Endothelial cell of umbilical vein (primary cell): ENCODE results near the gene PPA2.

Experiments
- CTCF ChIP-seq, 2 donors: IDR thresholded peaks; 1 replicate in 1 of 2; 2 replicates in 1 of 2; pipeline ENCODE4 v1.5.1; 2011; ENCODE audit warnings: low read length in 2 of 2, mild to moderate bottlenecking in 2 of 2, moderate library complexity in 2 of 2, control low read depth in 1 of 2, inconsistent platforms in 1 of 2, low read depth in 1 of 2; ENCODE audit not compliant: insufficient read depth in 1 of 2; ENCODE audit errors: extremely low read depth in 1 of 2
- JUN ChIP-seq: IDR thresholded peaks from 2 replicates; pipeline ENCODE4 v1.6.1; 2011; ENCODE audit warnings: borderline replicate concordance, low read depth; ENCODE audit not compliant: insufficient read length, insufficient read depth
- MAX ChIP-seq: IDR thresholded peaks from 2 replicates; pipeline ENCODE4 v1.6.1; 2011; ENCODE audit not compliant: insufficient read depth, insufficient read length

GRCh38 chr4:105348719-105349118, 125.1 kb downstream of the PPA2 start:
- no peak for TF ChIP-seq CTCF (IDR thresholded peaks at IDR 0.05; ENCODE audit: extremely low read depth in 1 of 2, insufficient read depth in 1 of 2, low read depth in 1 of 2, low read length in 2 of 2)
- no peak for TF ChIP-seq MAX
- TF ChIP-seq JUN: no peak
